ENCODE measurements around the gene NDUFB10.

NDUFB10 gene

DNA sequence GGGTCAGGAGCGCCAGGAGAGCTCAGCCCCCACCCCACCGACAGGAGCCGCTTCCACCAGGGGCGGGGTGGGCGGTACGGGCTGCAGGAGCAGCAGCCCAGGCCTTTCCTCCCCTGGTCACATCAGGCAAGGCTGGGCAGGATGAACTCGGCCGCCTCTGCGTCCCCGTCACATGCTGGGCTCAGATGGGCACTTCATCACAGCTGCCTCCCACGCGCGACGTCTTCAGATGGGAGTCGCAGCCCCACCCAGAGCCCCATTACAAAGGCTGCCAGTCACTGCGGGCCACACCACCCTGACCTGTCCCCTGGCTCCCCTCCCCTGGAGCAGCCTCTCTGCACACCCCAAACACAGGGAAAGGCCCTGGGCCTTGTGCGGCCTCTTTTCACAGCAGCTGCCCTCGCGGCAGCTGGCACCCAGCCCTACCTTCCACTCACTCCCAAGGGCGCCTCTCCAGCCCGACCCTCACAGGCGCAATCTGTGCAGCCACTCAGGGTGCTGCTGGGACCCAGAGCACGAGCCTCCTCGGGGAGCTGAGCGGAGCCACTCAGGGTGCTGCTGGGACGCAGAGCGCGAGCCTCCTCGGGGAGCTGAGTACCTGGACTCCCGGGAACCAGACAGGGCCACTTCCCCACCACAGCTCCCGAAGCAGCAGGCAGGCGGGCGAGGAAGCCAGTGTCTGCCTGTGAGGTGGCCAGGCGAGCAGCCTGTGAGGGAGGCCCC is 45.6 kb downstream of the NDUFB10 start:
- no peak for DNase-seq

DNA sequence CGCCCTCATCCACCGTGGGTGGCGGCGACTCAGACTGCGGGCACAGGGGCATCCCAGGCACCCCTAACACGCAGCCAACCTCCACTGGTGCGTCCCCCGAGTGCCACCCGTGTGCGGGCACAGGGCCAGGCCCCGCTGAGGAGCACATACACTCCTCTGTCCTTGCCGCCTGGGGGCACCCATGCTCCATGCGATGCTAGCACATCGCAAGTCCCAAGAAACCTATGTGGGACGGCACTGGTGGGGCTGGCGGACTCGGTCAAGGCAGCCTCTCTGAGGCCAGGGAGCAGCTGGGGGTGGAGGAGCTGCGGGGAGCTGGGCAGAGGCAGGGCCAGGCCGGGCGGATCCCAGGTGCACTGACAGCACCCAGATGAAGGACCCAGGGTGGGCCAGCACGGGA is 46.3 kb downstream of the NDUFB10 start:
- no peak for DNase-seq

DNA sequence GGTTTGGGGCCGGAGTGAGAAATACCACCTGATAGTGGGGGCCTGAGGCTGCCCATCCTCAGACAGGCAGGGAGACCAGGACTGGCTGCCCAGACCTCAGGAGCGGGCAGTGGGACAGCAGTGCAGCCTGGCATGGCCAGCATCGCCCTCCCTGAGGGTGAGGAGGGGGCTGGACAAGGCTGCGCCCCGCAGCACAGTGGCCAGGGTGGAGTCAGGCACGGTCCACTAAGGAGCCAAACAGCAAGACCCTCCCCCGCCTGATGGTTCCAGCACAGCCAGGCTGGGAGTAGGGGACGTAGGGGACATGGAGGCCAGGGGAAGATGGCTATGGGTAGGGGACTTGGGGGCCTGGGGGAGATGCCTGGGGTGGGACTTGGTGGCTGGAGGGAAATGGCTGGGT is 47.0 kb downstream of the NDUFB10 start:
- DNase-seq: no peak

DNA sequence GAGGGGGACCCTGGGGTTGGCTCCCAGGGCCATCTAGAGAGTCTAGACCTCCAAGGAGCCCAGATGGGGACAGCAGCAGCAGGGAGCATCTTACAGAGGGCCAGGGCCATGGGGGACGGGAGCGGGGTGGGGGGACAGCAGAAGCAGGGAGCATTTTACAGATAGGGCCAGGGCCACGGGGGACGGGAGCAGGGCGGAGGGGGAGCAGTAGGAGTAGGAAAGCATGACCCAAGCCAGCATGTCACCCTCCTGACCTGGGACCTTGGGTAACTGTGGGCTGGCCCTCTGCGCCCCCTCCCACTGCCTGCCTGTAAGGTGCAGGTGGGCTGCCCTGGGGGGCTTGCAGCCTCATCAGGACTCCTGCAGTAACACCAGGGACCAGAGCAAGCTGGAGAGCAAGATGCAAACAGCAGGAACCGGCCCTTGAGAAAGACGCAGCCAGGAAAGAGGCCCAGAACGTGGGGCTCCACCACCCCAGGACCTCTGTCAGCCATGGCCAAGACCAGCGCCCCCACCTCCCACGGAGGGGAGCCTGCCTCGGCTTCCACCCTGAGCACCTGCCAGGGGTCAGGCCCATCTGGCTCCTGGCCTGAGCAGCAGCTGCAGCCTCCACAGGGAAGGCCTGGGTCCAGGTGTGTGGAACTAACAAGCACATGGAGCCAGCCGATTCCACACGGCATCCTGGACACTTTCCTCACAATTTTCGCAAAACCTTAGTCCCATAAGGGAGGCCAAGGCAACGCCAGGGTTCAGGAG is 47.9 kb downstream of the NDUFB10 start:
- no peak for DNase-seq

DNA sequence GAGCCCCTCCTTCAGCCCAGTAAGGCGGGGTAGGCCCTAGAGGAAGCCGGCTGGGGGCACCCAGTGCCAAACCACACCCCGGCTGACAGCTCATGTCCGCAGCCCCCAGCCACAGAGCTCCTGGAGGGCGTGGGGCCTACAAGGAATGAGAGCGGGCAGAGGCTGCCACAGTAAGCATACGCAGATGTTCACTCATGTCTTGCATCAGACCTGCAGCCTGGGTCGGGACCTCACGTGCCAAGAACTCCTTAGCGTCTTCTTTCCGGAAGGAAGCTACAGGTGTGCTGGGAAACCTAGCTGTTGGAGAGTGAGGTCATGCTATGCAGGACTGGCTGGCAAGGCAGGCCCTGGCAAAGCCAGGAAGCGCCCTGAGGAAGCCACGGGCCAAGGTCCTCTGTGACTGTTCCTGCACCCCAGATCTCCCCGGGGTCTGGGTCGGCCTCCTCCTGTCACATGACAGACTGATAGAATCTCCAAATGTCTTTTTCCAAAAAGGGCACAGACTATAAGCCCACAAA is 48.7 kb downstream of the NDUFB10 start:
- no peak for DNase-seq

DNA sequence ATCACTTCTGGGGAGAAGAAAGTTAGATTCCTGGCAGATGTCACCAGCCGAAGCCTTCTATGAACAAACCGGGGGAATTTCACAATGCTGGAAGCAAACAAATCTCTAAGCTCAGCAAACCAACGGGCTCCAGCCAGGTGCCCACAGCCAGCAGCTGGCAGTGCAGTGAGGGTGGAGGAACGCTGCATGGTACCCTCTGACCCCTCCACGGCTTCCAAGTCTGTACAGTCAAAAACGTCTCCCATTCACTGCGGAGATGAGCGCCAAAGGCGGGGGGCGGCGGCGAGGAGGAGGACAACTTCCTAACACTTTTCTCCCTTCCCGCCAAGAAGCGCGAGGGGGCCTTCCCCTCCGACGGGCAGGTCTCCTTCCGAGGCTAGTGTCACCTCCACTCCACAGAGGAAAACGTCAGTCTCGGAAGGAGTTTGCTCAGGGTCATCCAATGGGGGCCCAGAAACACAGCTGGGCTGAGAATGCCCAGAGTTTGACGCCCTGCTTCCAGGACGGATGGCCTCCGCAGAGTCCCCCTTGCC is 49.4 kb downstream of the NDUFB10 start:
- no peak for DNase-seq

DNA sequence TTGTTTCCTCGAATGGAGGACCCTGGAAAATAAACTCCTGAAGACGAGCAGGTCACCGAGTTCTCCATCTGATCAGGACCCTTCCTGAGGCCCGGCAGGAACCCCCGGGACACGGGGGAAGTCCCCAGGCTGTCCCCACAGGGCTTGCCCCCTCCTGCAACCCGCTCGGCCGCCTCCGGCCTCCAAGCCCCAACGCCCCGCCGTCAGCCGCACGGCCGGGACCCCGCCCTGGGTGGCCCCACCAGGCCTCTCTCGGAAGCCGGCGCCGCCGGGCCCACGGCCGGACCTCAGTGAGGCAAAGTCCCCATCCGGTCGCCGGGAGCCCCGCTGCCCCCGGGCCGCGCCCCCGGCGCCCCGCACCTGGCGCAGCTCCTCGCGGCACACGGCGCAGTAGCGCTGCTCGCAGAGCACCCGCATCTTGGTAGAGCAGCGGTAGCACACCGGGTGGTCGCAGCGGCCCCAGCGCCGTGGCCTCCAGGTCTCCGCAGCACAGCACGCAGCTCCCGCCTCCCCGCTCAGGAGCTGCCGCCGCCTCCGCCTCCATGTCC is 49.9 kb downstream of the NDUFB10 start:
- no peak for DNase-seq

DNA sequence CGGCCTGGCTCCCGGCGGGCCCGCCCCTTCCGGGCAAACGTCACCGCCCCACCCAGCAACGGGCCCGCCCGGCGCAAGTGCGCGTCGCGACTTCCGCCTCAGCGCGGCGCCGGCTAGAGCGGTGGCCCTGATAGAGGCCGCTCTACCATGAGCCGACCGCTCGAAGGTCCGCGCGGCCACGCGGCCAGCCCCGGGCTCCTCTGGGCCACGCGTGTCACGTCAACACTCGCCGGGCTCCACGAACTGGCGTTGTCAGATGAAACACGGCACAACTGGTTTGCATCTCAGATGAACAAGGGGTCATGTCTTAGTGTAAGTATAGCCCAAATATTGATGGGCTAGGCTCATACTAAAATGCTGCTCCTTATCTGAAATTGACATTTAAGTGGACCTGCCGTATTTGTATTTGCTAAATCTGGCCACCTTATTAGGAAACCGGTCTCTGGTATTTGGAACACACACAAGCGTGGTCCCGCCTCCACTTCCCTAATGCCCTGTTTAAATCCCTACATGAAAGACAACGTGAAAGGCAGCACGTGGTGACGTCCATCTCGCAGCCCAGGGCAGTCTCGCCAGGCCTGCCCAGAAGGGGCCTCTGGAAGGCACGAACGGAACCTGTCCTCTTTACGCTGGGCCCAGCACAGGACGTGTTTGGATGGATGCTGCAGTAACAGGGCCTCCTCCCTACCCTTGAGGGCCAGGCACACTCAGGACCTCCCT is 50.6 kb downstream of the NDUFB10 start, which contains the start of gene ZNF598:
Gene ZNF598, minus strand, starts transcription at position 31 of the 720 bp plus-strand sequence.
- peak; percentile 48 for DNase-seq

All from NCI-H187 treated with DMSO at 0.1 percent for 48 hours (cell line).